ENCODE results near the gene EEFSEC. TPM values are rescaled to one million over a fixed set of nuclear protein-coding genes. Genes with fewer than 3 reads are reported as not detected.
A peak's percentile ranks its signal among the peaks of the same experiment; 100 is the strongest.

Gene EEFSEC
- total RNA-seq, 2 donors from 2014 or later = 14.0 to 14.7 TPM

DNA sequence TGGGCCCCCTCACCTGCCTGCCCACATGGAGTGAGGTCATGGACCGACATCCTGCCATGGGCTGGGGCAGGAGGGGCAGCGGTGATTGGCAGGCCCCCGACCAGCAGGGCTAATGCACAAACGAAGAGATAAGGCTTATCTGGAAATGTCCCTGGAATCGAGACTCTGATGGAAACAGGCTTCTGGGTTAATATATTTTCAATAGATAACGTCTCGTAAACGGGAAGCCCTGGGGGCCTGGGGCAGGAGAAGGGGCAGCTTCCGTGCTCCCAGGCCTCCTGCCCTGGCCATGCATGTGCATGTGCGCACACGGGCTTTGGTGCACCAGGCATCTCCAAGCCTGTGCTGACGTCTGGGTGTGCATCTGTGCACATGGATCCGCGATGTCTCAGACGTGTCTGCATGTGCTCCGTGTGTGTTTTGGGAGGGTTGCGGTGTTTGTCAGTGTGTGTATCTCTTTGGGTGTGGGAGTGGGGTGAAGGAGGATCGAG is 258.3 kb downstream of the EEFSEC start:
- H3K4me3 Mint-ChIP-seq = no peak overlapping the region
- ATAC-seq = no peak
- H3K27me3 Mint-ChIP-seq = no peaks in the 10 kb centered on the region
- no peaks in the 10 kb centered on the region for H3K9me3 ChIP-seq (ENCODE audit: control insufficient read depth, low read length, poor library complexity, severe bottlenecking)
- H3K27ac Mint-ChIP-seq = no peak overlapping the region
- peaks cover 14% of the 10 kb centered on the region for H3K4me1 Mint-ChIP-seq
- no peak for DNase-seq
- peaks cover 5% of the 10 kb centered on the region for H3K36me3 Mint-ChIP-seq (ENCODE audit: low read depth)

DNA sequence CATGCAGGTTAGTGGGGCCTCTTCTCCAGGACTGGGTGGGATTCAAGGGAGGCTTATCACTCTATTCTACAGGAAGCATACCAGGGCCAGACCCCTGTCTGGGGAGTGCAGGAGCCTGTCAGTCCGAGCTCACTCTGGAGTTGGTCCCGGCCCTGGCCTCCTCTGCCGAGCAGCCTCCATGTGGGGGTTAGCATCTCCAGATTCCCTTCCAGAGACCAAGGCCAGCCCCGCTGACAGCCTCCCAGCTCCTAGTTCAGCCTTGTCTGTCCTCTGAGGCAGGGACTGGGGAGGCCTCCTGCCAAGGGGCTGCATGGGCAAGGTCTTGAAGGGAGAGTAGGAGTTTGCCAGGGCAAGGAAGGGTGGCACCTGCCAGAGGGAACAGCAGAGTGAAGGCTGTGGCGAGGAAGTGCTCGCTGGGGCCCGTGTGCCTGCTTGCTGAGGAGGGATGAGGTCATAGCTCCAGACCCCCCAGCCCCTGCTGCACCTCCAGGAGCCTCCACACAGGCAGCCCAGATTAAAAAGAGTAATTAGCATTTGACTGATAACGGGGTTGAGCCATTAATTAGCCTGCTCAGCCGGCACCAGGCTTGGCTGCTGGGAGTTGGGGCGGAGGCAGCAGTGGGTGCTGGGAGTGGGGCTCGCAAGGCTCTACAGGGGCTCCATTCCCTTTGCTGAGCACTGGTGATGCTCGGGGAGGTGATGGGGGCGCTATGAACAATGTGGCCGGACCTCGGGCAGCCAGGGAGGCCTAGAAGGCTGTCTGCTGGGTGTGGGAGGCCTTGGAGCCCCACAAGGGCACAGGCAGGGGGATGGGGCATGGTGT is 259.1 kb downstream of the EEFSEC start:
- DNase-seq (no peak), ATAC-seq (no peak)
- no peaks in the 10 kb centered on the region for H3K9me3 ChIP-seq (ENCODE audit: control insufficient read depth, low read length, poor library complexity, severe bottlenecking)
- H3K4me1 Mint-ChIP-seq = peaks cover 12% of the 10 kb centered on the region
- H3K4me3 Mint-ChIP-seq = no peak overlapping the region
- H3K27me3 Mint-ChIP-seq = no peaks in the 10 kb centered on the region
- H3K36me3 Mint-ChIP-seq (ENCODE audit: low read depth) = peaks cover 3% of the 10 kb centered on the region
- no peak overlapping the region for H3K27ac Mint-ChIP-seq

DNA sequence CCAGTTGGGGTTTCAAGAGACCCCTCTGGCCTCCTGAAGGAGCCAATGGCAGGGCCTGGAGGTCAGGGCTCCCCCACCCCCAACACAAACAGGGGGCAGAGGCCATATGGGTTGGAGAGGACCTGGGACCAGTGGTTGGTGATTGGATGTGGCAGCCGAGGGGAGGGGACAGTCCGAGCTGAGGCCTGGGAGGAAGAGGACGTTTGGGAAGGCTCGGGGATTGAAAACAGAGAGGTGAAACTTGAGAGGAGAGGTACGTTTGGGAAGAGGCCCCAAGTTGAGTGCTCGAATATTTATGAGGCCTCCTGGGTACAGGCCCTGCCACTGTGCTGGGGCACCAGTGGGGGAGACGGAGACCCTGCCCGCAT is 259.7 kb downstream of the EEFSEC start:
- peaks cover 12% of the 10 kb centered on the region for H3K4me1 Mint-ChIP-seq
- no peaks in the 10 kb centered on the region for H3K9me3 ChIP-seq (ENCODE audit: control insufficient read depth, low read length, poor library complexity, severe bottlenecking)
- no peak overlapping the region for H3K4me3 Mint-ChIP-seq
- ATAC-seq (no peak), DNase-seq (no peak)
- H3K36me3 Mint-ChIP-seq (ENCODE audit: low read depth) = peaks cover 3% of the 10 kb centered on the region
- H3K27me3 Mint-ChIP-seq = no peaks in the 10 kb centered on the region
- no peak overlapping the region for H3K27ac Mint-ChIP-seq

DNA sequence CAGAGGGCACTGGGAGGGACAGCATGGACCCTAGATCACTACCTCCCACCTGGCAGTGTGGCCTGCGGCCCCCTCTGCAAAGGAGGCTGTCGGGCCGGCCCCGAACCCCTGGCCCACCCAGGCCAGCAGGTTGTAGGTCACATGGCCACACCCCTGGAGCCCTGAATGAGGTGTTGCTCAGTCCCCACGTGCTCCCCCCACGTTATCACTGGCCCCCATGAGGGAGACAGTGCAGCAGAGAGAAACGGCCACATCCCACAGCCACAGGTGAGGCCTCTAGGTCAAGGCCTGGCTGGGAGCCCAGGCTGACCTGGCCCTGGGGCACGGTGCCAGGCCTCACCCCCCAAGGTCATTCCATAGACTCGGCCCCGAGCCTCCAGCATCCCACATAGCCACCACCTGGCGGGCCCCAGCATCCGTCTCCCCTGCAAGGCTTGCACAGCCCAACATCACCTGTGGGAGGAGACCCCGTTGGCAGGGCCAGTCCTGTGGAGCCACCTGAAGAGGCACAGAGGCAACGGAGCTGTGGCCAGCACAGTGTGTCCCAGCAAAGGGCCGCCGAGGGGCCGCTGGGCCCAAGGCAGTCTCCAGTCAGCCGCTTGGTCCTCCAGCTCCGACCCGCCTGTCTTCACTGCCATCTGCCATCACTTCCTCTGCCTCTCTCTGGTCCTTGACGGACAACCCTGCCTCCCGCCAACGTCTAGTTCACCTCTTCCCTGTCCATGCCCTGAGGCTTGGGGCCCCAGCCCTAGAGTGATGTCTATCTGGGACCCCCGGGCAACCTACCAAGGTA is 260.3 kb downstream of the EEFSEC start:
- H3K36me3 Mint-ChIP-seq (ENCODE audit: low read depth) = peaks cover 3% of the 10 kb centered on the region
- H3K27ac Mint-ChIP-seq = no peak overlapping the region
- H3K27me3 Mint-ChIP-seq = no peaks in the 10 kb centered on the region
- no peak overlapping the region for H3K4me3 Mint-ChIP-seq
- DNase-seq (no peak), ATAC-seq (no peak)
- peaks cover 12% of the 10 kb centered on the region for H3K4me1 Mint-ChIP-seq
- H3K9me3 ChIP-seq (ENCODE audit: control insufficient read depth, low read length, poor library complexity, severe bottlenecking) = no peaks in the 10 kb centered on the region

DNA sequence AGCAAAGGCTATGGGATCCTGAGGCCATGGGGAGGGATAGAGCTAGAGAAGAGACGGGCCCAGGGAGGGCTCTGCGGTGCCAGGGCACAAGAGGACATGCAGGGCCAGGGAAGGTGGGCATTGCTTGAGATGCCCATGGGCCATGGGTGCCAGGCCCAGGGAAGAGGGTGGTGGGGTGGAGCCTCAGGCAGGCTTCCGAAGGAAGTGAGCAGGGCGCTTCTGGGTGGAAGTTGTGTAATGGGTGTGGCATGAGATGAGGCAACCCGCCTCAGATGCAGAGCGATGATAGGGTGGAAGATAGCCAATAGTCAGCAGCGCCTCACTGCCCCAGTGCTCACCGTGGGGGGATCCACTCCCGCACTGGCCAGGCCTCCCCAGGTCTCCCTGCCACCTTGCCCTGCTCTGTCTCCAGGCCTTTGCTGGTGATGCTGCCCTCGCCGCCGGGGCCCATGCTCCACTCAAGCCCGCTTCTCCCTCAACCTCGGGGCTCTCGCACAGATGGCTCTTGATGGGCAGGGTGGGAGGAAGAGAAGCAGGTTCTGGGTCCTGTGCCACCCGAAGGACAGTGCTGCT is 262.0 kb downstream of the EEFSEC start:
- no peaks in the 10 kb centered on the region for H3K9me3 ChIP-seq (ENCODE audit: control insufficient read depth, low read length, poor library complexity, severe bottlenecking)
- no peak for DNase-seq
- no peak overlapping the region for H3K4me3 Mint-ChIP-seq
- no peaks in the 10 kb centered on the region for H3K27me3 Mint-ChIP-seq
- no peak overlapping the region for H3K27ac Mint-ChIP-seq
- H3K36me3 Mint-ChIP-seq (ENCODE audit: low read depth) = peaks cover 5% of the 10 kb centered on the region
- peaks cover 15% of the 10 kb centered on the region for H3K4me1 Mint-ChIP-seq
- peak; percentile 24 for ATAC-seq

DNA sequence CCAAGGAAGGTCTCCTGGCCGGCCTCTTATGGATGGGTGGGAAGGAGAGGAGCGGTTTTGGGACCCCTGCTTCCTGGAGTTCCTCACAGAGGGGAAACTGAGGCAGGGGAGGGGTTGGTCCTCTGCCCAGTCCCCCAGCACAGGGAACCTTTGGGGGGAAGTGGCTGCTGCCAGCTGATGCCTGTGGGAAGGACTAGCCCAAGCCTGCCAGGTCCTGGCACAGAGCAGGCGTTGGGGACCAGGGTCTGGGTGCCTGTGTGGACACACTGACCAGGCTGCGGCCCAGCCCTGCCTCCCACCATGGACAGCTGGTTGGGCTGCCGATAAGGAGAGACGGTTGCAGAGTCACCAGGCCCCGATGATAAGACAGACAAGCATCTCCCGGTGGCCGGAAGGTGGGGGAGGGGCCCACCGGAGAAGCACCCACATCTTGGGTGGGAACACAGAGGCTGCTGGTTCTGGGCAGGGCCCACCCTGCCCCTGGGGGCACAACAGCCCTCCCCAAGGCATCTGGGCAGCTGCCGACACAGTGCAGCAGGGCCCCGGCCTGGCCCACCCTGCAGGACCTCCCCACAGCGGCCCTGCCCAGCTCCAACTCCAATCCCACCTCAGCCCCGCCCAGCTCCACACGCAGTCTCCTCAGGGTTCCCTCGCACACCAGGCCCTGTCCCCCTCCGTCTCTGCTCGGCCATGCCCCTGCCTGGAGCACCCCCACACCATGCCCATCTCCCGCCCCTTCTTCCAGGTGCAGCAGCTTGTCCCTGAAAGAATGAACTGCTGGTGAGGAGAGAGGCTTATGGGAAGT is 262.7 kb downstream of the EEFSEC start:
- Mint-ChIP-seq H3K4me1 (peaks cover 15% of the 10 kb centered on the region), H3K4me3 (no peak overlapping the region), H3K27ac (no peak overlapping the region), H3K36me3 (ENCODE audit: low read depth) (peaks cover 5% of the 10 kb centered on the region), H3K27me3 (no peaks in the 10 kb centered on the region)
- no peaks in the 10 kb centered on the region for H3K9me3 ChIP-seq (ENCODE audit: control insufficient read depth, low read length, poor library complexity, severe bottlenecking)
- DNase-seq = no peak
- ATAC-seq = peak; percentile 30

DNA sequence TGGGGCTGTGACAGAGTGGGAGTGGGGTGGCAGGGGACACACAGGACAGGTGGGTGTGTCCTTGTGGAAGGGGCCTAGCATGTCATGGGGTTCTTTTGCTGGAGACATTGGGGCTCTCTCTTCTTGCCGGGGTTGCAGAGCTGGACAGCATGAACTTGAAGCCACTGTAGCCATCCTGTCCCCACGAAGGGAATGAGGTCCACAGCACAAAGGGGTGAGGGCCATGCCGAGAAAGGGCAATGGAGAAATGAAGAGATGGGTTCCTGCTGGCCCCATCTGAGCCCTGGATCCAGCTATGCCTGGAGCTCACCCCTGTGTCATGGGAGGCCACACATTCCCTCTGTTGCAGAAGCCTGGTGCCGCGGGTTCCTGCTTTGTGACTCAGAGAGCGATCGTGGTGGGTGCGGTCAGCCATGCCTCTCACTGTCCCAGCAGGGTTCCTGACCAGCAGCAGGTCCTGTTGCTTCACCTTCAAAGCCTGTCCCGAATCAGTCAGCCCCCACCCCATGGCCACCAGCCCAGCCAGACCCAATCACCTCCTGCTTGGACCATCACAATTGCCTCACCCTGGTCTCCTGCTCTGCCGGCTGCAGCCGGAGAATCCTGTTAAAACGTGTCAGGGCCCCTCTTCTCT is 263.4 kb downstream of the EEFSEC start:
- no peak for DNase-seq
- ATAC-seq = peak; percentile 22
- Mint-ChIP-seq H3K4me3 (no peak overlapping the region), H3K4me1 (peaks cover 15% of the 10 kb centered on the region), H3K36me3 (ENCODE audit: low read depth) (peaks cover 5% of the 10 kb centered on the region), H3K27me3 (no peaks in the 10 kb centered on the region), H3K27ac (no peak overlapping the region)
- H3K9me3 ChIP-seq (ENCODE audit: control insufficient read depth, low read length, poor library complexity, severe bottlenecking) = no peaks in the 10 kb centered on the region

DNA sequence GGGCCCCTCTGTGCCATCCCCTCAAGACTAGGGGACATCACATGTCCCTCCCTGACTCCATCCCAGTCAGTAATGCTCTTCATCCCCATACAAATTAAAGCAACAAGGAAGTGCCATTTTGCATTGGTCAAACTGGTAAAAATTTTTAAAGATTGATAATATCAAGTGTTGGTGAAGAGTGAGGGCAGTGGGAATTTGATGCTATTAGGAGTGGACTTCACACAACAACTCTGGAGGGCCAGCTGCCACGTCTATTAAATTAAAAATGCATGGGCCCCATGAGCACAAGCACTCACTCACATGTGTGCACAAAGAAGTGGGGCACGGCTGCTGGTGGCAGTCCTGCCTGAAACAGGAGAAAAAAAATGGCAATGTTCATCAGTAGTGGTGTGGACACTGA is 265.6 kb downstream of the EEFSEC start:
- Mint-ChIP-seq H3K36me3 (ENCODE audit: low read depth) (peaks cover 5% of the 10 kb centered on the region), H3K27ac (no peak overlapping the region), H3K4me1 (peaks cover 7% of the 10 kb centered on the region), H3K4me3 (no peak overlapping the region), H3K27me3 (no peaks in the 10 kb centered on the region)
- no peaks in the 10 kb centered on the region for H3K9me3 ChIP-seq (ENCODE audit: control insufficient read depth, low read length, poor library complexity, severe bottlenecking)
- DNase-seq (no peak), ATAC-seq (no peak)

DNA sequence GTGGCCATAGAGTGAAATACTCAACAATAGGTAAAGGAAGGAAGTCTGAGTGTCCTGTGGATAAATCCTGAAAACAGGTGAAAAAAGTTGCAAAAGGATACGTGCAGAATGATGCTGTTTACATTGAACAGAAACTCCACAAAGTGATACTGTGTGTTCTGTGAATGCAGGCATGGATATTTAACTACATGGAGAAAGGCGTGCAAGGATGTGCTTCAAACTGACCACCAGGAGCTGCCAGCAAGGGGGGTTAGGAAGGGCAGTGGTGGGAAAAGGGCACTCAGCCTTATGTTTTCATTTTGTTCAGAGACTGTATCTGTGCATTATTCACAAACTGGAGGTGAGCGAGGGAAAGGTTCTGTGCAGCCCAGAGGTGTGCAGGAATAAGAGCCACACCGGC is 266.0 kb downstream of the EEFSEC start:
- Mint-ChIP-seq H3K4me1 (peaks cover 7% of the 10 kb centered on the region), H3K4me3 (no peak overlapping the region), H3K27ac (no peak overlapping the region), H3K27me3 (no peaks in the 10 kb centered on the region), H3K36me3 (ENCODE audit: low read depth) (peaks cover 5% of the 10 kb centered on the region)
- H3K9me3 ChIP-seq (ENCODE audit: control insufficient read depth, low read length, poor library complexity, severe bottlenecking) = no peaks in the 10 kb centered on the region
- ATAC-seq (no peak), DNase-seq (no peak)

DNA sequence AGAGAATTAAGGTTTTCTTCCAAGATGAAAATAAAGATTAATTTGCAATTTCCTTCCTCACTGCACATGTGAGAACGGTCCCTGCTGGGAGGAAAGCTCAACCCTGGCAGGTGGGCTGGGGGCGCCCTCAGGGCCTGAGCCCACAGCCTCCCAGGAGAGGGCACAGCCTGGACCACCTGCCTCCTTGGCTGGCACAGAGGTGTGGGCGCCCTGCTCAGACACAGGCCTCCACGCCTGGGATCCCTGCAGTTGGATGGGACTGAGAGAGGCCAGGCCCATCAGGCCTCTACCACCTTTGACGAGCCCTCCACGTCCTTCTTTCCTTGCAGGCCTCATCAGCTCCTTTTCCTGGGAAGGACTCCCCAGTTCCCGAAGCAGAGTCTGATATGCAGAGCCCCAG is 267.0 kb downstream of the EEFSEC start:
- DNase-seq (no peak), ATAC-seq (no peak)
- no peaks in the 10 kb centered on the region for H3K9me3 ChIP-seq (ENCODE audit: control insufficient read depth, low read length, poor library complexity, severe bottlenecking)
- no peak overlapping the region for H3K4me3 Mint-ChIP-seq
- H3K27me3 Mint-ChIP-seq = no peaks in the 10 kb centered on the region
- peaks cover 2% of the 10 kb centered on the region for H3K36me3 Mint-ChIP-seq (ENCODE audit: low read depth)
- peaks cover 2% of the 10 kb centered on the region for H3K4me1 Mint-ChIP-seq
- H3K27ac Mint-ChIP-seq = no peak overlapping the region

DNA sequence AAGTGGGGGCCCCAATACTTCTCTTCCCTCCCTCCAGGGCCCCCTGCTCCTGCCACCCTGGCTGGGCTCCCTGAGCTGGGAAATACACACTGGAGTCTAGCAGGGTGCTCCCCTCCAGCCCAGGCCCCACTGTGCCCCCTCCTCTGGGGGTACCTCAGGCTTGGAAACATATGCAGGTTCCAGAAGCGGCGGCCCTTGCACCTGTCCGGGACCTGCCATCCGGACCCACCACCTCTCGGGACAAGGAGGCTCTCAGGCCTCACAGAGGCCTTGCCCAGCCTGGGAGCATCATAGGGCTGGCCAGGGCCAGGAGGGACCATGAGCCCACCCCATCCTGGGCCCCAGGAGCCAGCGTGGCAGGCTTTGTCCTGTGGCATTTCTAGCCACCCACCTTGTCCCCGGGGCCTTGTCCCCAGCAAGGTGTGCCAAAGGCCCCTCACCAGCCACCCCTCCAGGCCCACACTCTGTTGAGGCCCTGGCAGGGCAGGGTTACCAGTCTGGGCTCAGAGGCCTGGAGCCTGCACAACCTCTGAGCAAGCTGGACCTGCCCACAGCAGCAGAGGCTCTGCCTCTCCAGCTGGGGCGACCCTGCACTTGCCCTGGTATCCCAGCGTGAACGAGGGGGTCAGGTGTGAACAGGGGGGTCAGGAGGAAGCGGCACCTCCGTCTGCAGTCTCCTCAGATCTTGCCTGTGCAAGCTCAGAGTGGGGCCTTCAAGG is 267.6 kb downstream of the EEFSEC start:
- H3K4me1 Mint-ChIP-seq = peaks cover 2% of the 10 kb centered on the region
- DNase-seq (no peak), ATAC-seq (no peak)
- no peak overlapping the region for H3K4me3 Mint-ChIP-seq
- H3K27ac Mint-ChIP-seq = no peak overlapping the region
- H3K36me3 Mint-ChIP-seq (ENCODE audit: low read depth) = peaks cover 2% of the 10 kb centered on the region
- H3K27me3 Mint-ChIP-seq = no peaks in the 10 kb centered on the region
- H3K9me3 ChIP-seq (ENCODE audit: control insufficient read depth, low read length, poor library complexity, severe bottlenecking) = no peaks in the 10 kb centered on the region

DNA sequence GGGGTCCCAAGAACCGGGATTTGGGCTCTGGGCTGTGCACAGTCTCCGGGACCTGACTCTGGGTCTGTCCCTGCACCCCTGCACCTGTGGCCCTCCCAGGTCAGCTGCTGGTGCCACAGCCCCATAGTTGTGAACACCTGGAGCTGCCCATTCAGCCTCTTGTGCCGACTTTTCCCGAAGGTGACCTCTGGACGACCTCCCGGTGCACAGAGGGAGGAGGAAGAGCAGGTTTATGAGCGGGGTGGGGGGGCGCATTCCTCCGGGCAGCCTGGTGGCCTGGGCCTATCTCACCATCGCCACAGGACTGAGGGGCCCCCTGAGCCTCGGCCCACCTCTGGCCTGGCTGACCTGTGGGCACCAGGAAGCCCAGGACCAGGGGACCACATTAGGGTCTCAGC is 268.2 kb downstream of the EEFSEC start:
- H3K36me3 Mint-ChIP-seq (ENCODE audit: low read depth) = peaks cover 2% of the 10 kb centered on the region
- no peak overlapping the region for H3K4me3 Mint-ChIP-seq
- no peaks in the 10 kb centered on the region for H3K27me3 Mint-ChIP-seq

More for the DNA sequence above, 268.2 kb downstream of the EEFSEC start:
- ATAC-seq = no peak
- Mint-ChIP-seq H3K4me1 (peaks cover 2% of the 10 kb centered on the region), H3K27ac (no peak overlapping the region)
- H3K9me3 ChIP-seq (ENCODE audit: control insufficient read depth, low read length, poor library complexity, severe bottlenecking) = no peaks in the 10 kb centered on the region
- no peak for DNase-seq

Measured in T-helper 17 cell (primary cell).